Mucosa of rectum (tissue), 2 donors: ENCODE results near the gene MMP28.

ENCODE experiments used
- H3K27ac ChIP-seq, 2 donors: one replicate each; pipeline ENCODE4 v1.7.0; 2013; ENCODE audit warnings: inconsistent platforms in 2 of 2, low read depth in 2 of 2, low read length in 2 of 2
- H3K27me3 ChIP-seq, 2 donors: one replicate each; pipeline ENCODE4 v1.7.0; 2013; ENCODE audit warnings: low read length in 2 of 2; ENCODE audit not compliant: control insufficient read depth in 2 of 2, insufficient read depth in 2 of 2
- H3K36me3 ChIP-seq, 2 donors: one replicate each; pipeline ENCODE4 v1.7.0; 2013; ENCODE audit warnings: low read length in 2 of 2; ENCODE audit not compliant: control insufficient read depth in 2 of 2, insufficient read depth in 2 of 2
- H3K4me1 ChIP-seq, 2 donors: one replicate each; pipeline ENCODE4 v1.7.0; 2013; ENCODE audit warnings: low read length in 2 of 2, mild to moderate bottlenecking in 1 of 2; ENCODE audit not compliant: control insufficient read depth in 2 of 2, insufficient read depth in 2 of 2
- H3K4me3 ChIP-seq, 2 donors: one replicate each; pipeline ENCODE4 v1.7.0; 2013; ENCODE audit warnings: low read length in 2 of 2
- H3K9ac ChIP-seq, 2 donors: one replicate each; pipeline ENCODE4 v1.7.0; 2013; ENCODE audit warnings: low read length in 2 of 2, low read depth in 1 of 2, mild to moderate bottlenecking in 1 of 2
- H3K9me3 ChIP-seq, 2 donors: one replicate each; pipeline ENCODE4 v1.7.0; 2013; ENCODE audit warnings: low read length in 2 of 2; ENCODE audit not compliant: control insufficient read depth in 2 of 2
- donor health status: healthy.
- donor health status: Normal muscosa, but diverticular disease.

MMP28 gene

DNA sequence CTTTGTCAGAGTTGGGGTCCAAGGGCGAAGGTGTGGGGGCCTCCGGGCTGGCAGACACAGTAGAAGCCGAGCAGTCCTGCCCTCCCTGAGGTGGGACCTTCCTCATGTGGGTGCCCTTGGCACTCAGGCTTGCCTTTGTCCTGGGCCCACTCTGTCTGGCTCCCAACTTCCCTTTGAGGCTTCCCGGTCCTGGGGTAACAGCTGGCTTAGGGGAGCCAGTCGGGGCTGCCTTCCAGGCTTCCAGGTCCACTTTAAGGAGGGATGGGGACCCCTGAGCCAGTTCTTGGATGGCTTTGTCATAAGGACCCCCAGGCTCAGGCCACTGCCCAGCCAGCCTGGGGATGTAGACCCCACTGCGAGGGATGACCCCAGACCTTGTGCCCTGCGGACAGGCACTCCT, 50.2 kb downstream of the MMP28 start:
- Histone ChIP-seq H3K4me1 (no peaks in the 10 kb centered on the region), H3K27ac (no peak overlapping the region), H3K36me3 (no peaks in the 10 kb centered on the region), H3K9ac (no peak overlapping the region), H3K27me3 (peaks cover 23 to 28% of the 10 kb centered on the region in 2 donors), H3K4me3 (no peak overlapping the region), H3K9me3 (no peaks in the 10 kb centered on the region)

DNA sequence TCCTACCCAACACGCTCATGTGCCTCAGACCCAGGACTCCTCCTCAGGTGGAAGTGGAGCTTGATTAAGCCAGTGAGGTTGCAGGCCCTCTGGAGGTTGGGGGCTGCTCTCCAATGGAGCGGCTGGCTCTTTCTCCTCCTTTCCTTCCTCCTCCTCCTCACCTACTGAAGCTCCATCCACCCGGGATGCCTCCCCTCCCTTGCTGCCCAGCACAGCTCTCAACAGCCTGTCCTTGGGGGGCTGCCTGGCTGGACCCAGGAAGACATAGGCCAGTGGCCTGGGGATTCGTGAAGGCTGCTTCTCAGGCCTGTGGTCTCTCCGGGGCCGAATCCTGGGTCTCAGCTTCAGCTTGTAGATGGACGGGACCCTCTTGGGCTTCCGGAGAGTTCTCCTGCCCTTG, 50.6 kb downstream of the MMP28 start:
- Histone ChIP-seq H3K36me3 (no peaks in the 10 kb centered on the region), H3K27me3 (peaks cover 22 to 30% of the 10 kb centered on the region in 2 donors), H3K27ac (no peak overlapping the region), H3K4me3 (no peak overlapping the region), H3K4me1 (no peaks in the 10 kb centered on the region), H3K9me3 (no peaks in the 10 kb centered on the region), H3K9ac (no peak overlapping the region)

DNA sequence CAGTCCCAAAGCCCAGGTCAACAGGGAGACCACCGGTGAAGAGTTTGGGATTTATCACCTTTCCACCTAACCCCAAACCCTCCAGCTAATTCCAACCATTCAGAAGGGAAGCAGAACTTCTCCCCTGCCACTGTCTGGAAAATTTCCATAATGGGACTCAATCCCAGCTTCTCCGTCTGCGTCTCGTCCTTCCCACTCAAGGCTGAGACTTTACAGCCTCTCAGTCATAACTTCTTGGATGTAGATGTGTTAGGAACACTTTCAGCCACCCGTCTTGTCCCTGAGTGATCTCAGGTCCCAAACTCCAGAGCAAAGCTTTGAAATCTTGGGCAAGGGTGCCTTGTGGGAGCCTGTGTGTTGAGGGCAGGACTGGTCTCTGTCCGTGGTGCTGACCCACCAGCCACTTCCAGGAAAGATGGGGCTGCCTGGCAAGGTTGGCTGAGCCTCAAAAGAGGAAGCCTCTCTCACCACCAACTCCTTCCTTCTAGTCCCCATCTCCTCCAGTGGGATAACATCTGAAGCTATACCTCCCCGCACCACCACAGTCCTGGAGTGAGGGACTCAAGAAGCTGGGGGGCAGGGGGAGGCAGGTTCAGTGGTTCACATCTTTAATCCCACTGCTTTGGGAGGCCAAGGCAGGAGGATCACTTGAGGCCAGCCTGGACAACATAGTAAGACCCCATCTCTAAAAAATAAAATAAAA, 51.7 kb downstream of the MMP28 start:
- Histone ChIP-seq H3K9ac (no peak overlapping the region), H3K27ac (no peak overlapping the region), H3K4me1 (no peaks in the 10 kb centered on the region), H3K4me3 (no peak overlapping the region), H3K9me3 (no peaks in the 10 kb centered on the region), H3K27me3 (peaks cover 13 to 24% of the 10 kb centered on the region in 2 donors), H3K36me3 (no peaks in the 10 kb centered on the region)

DNA sequence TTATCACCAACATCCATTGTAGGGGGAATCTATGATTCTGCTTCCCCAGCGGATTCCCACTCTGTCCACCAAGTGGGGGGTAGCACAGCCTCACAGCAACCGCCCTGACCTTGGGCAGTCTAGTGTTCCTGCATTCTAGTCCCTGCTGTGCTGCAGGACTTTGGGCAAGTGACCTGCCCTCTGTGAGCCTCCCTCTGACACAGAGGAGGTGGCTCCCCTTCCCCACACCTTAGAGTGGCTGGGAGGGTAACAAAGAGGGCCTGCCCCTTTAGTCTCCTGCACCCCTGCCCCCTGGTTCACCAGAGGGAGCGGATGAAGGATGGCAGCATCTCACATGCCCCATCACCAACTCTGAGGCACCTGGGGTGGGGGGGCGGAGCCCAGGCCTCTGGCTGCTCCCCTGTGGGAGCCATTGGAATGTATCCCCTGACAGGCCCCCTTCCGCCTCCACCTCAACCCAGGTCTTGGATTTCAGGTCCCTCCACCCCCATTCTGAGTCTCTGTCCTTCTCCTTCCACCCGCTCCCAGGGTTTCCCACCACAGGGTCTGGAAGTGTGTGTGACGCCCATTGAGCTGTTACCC, 52.5 kb downstream of the MMP28 start:
- no peaks in the 10 kb centered on the region for H3K9me3 ChIP-seq
- H3K4me3 ChIP-seq = no peak overlapping the region
- no peaks in the 10 kb centered on the region for H3K36me3 ChIP-seq
- no peak overlapping the region for H3K9ac ChIP-seq
- no peaks in the 10 kb centered on the region for H3K4me1 ChIP-seq
- H3K27me3 ChIP-seq = peaks cover 13 to 21% of the 10 kb centered on the region in 2 donors
- H3K27ac ChIP-seq = no peak overlapping the region

DNA sequence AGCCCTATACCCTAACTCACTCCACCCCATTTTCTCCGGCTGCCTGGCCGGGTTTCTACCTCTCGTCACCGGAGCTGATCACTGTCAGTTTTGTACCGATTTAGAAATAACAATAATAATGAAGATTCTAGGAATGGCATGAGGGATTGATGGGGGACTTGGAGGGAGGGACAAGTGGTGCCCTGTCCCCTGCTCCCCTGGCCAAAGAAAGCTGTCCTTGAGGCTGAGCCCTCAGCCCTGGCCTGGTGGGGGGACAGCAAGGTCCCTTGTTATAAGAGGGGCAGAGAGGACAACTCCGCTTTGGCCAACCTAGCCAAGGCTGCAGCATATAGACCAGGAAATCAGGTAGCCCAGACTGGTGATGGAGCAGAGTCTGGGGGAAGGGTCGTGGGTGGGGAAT, 52.9 kb downstream of the MMP28 start:
- no peaks in the 10 kb centered on the region for H3K9me3 ChIP-seq
- no peaks in the 10 kb centered on the region for H3K36me3 ChIP-seq
- H3K4me1 ChIP-seq = no peaks in the 10 kb centered on the region
- H3K27ac ChIP-seq = no peak overlapping the region
- H3K27me3 ChIP-seq = peaks cover 13 to 20% of the 10 kb centered on the region in 2 donors
- no peak overlapping the region for H3K9ac ChIP-seq
- H3K4me3 ChIP-seq = no peak overlapping the region

DNA sequence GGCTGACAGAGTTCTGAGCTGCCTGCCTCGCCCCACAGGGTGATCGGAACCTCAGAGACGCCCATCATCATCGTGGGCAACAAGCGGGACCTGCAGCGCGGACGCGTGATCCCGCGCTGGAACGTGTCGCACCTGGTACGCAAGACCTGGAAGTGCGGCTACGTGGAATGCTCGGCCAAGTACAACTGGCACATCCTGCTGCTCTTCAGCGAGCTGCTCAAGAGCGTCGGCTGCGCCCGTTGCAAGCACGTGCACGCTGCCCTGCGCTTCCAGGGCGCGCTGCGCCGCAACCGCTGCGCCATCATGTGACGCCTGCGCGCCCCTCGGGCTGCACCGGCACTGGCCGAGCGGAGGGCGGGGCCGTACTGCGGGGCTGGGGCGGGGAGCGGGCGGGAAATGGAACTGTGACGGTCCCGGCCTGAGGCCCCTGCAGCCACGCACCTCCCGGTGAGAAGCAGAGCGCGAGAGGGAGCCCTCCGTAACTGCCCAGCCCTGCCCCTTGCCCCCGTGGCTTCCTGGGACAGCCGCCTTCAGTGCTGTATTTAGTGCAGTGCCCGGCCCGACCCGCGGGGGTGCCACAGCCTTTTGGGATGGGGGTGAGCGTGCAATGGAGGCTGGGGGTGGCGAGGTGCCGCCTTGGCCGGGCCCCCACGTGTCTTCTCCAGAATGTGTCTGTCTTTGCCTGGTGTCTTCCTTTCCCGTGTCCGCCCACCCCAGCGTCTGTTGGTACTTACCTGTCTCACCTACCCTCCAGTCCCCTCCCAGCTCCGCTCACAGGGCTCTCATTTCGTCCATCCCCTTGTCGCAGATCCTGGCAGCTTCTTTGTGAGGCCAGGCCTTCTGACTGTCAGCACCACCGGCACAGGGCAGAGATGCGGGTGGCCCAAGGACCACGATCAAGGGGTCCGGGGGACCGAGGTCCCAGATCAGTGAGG, 54.2 kb downstream of the MMP28 start:
- Histone ChIP-seq H3K9me3 (no peaks in the 10 kb centered on the region), H3K4me3 (no peak overlapping the region), H3K4me1 (no peaks in the 10 kb centered on the region), H3K36me3 (no peaks in the 10 kb centered on the region), H3K27ac (no peak overlapping the region), H3K27me3 (peaks cover 13 to 18% of the 10 kb centered on the region in 2 donors), H3K9ac (no peak overlapping the region)

DNA sequence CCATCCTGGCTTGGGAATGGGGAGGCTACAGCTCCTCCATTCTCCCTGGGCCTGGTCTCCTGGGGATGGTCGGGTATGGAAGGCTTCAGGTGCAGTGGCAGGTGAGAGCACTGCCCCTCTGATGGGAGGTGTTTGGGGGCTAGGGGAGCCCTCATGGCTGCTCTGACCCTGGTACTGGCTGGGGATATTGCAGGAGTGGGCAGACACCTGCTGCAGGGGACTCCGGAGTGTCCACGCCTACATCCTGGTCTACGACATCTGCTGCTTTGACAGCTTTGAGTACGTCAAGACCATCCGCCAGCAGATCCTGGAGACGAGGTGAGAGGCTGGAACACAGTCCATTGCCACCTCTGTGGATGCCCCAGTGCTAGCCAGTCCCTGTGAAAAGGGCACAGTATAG, 55.2 kb downstream of the MMP28 start:
- no peaks in the 10 kb centered on the region for H3K9me3 ChIP-seq

DNA sequence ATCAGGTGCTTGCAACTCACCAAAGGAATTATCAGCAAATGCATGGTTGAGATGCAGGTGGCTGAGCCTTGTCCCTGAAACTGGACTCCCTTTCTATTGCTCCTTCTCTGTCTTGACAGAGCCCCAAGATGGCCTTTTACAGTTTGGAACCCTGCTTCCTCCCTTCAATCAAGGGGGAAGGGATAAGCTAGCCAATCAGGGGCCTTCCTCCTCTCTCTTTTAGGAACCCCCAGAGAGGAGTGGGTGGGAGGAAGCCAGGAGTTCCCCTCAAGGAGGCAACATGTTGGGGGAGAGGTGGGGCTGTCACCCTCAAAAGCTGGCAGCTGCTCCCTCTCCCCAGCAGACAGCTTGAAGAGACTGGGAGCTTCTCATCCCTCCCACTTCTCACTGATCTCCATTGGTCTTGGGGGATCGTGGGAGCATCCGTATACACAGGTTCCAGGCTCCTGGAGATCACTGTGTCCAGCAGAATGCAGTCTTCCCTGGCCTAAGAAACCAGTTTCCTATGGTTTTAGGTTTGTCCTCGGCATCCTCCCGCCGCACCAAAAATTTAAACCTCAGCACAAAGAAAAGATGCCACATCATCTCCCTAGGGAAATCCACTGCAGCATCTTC, 56.8 kb downstream of the MMP28 start:
- no peak overlapping the region for H3K9ac ChIP-seq
- no peak overlapping the region for H3K4me3 ChIP-seq
- peaks cover 10 to 18% of the 10 kb centered on the region in 2 donors for H3K27me3 ChIP-seq

More for the DNA sequence above, 55.2 kb downstream of the MMP28 start:
- no peak overlapping the region for H3K27ac ChIP-seq
- H3K9ac ChIP-seq = no peak overlapping the region
- no peak overlapping the region for H3K4me3 ChIP-seq
- no peaks in the 10 kb centered on the region for H3K4me1 ChIP-seq
- peaks cover 13 to 18% of the 10 kb centered on the region in 2 donors for H3K27me3 ChIP-seq
- H3K36me3 ChIP-seq = no peaks in the 10 kb centered on the region

DNA sequence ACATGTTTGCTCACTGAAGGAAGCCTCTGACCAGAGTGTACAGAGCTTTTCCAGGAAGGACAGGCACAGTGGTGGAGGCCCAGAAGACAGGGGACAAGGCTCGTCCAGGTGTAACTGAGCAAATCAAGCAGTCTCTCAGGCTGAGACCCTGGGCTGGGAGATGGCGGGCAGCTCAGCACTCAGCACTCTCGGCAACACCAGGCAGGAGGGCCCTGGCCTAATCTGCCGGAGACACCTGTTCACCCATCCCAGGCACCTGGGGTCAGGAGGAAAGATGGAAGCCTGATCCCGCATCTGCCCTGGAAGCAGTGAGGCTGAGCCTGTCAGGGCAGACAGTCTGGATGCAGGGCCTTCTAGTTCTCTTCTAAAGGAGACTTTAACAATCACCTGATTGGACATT, 59.2 kb downstream of the MMP28 start:
- Histone ChIP-seq H3K9ac (no peak overlapping the region), H3K4me3 (no peak overlapping the region), H3K27ac (no peak overlapping the region), H3K36me3 (no peaks in the 10 kb centered on the region), H3K4me1 (peaks cover 1 to 2% of the 10 kb centered on the region in 2 donors), H3K27me3 (peaks cover 9 to 18% of the 10 kb centered on the region in 2 donors), H3K9me3 (no peaks in the 10 kb centered on the region)

More for the DNA sequence above, 56.8 kb downstream of the MMP28 start:
- no peaks in the 10 kb centered on the region for H3K9me3 ChIP-seq
- no peak overlapping the region for H3K27ac ChIP-seq
- H3K4me1 ChIP-seq = no peaks in the 10 kb centered on the region
- H3K36me3 ChIP-seq = no peaks in the 10 kb centered on the region
